ENCODE data around the gene ATAD3B.

The ATAD3B gene

GRCh38 chr1:1432274-1432950, 39.2 kb upstream of the ATAD3B start:
- Histone ChIP-seq H3K27ac (ENCODE audit: low read depth, low read length) (peak overlapping the region; percentile 99), H4K12ac (ENCODE audit: low read depth, low read length) (peak overlapping the region; percentile 65), H3K36me3 (ENCODE audit: control insufficient read depth in 1 of 2, insufficient read depth in 2 of 2, low read length in 2 of 2) (peaks cover under 1 to 1% of the 10 kb centered on the region in 2 experiments), H3K4me3 (ENCODE audit: low read depth, low read length) (no peak overlapping the region), H2BK5ac (ENCODE audit: low read depth, low read length, poor library complexity) (peak overlapping the region; percentile 97), H3K4me2 (ENCODE audit: low read length) (peak overlapping the region; percentile 9), H3K23ac (ENCODE audit: low read length) (no peak overlapping the region), H3K4ac (ENCODE audit: low read depth, low read length) (peak overlapping the region; percentile 83), H2AK5ac (ENCODE audit: low read length) (peak overlapping the region; percentile 87), H3K4me1 (ENCODE audit: control insufficient read depth in 1 of 2, insufficient read depth in 2 of 2, low read length in 2 of 2) (peaks cover 68% of the 10 kb centered on the region in 2 experiments), H4K8ac (ENCODE audit: low read depth, low read length) (peak overlapping the region; percentile 93), H3K14ac (ENCODE audit: low read length) (peak overlapping the region; percentile 93), H2BK12ac (ENCODE audit: low read length) (peak overlapping the region; percentile 80), H3K18ac (ENCODE audit: low read length) (peak overlapping the region; percentile 81), H4K91ac (ENCODE audit: low read depth, low read length) (peak overlapping the region; percentile 99), H2AFZ (ENCODE audit: insufficient read depth, low read length, poor library complexity) (peak overlapping the region; percentile 46), H3K9me3 (ENCODE audit: insufficient read depth, low read depth, low read length) (peaks cover 2% of the 10 kb centered on the region), H3K27me3 (ENCODE audit: insufficient read depth, low read length) (no peaks in the 10 kb centered on the region), H2BK120ac (ENCODE audit: insufficient read depth, low read length, poor library complexity) (peak overlapping the region; percentile 96), H3K79me1 (ENCODE audit: low read length) (peaks cover 62% of the 10 kb centered on the region), H3K9ac (ENCODE audit: low read length) (no peak overlapping the region), H3K79me2 (ENCODE audit: control insufficient read depth, insufficient read depth, low read length, poor library complexity) (peaks cover 35% of the 10 kb centered on the region)
- WGBS (ENCODE audit: extremely low coverage, insufficient coverage, insufficient read length): no CpG with 5 or more reads among the region's 28 CpGs
- DNase-seq: no peak

- Histone ChIP-seq H3K27ac (ENCODE audit: low read depth, low read length) (peak overlapping the region; percentile 99), H3K4me2 (ENCODE audit: low read length) (peak overlapping the region; percentile 38), H3K18ac (ENCODE audit: low read length) (peak overlapping the region; percentile 99), H3K79me1 (ENCODE audit: low read length) (peaks cover 59% of the 10 kb centered on the region), H2BK120ac (ENCODE audit: insufficient read depth, low read length, poor library complexity) (peak overlapping the region; percentile 98), H3K9me3 (ENCODE audit: insufficient read depth, low read depth, low read length) (peaks cover 2% of the 10 kb centered on the region), H3K27me3 (ENCODE audit: insufficient read depth, low read length) (no peaks in the 10 kb centered on the region), H2AK5ac (ENCODE audit: low read length) (peak overlapping the region; percentile 98), H3K4me1 (ENCODE audit: control insufficient read depth in 1 of 2, insufficient read depth in 2 of 2, low read length in 2 of 2) (peaks cover 73 to 76% of the 10 kb centered on the region in 2 experiments), H4K91ac (ENCODE audit: low read depth, low read length) (peak overlapping the region; percentile 99), H3K14ac (ENCODE audit: low read length) (peak overlapping the region; percentile 97), H3K79me2 (ENCODE audit: control insufficient read depth, insufficient read depth, low read length, poor library complexity) (peaks cover 35% of the 10 kb centered on the region), H3K4ac (ENCODE audit: low read depth, low read length) (peak overlapping the region; percentile 83), H3K36me3 (ENCODE audit: control insufficient read depth in 1 of 2, insufficient read depth in 2 of 2, low read length in 2 of 2) (peaks cover 2 to 3% of the 10 kb centered on the region in 2 experiments), H3K4me3 (ENCODE audit: low read depth, low read length) (no peak overlapping the region), H4K12ac (ENCODE audit: low read depth, low read length) (peak overlapping the region; percentile 71), H2AFZ (ENCODE audit: insufficient read depth, low read length, poor library complexity) (peak overlapping the region; percentile 46), H3K23ac (ENCODE audit: low read length) (no peak overlapping the region), H2BK5ac (ENCODE audit: low read depth, low read length, poor library complexity) (peak overlapping the region; percentile 98), H4K8ac (ENCODE audit: low read depth, low read length) (peak overlapping the region; percentile 93), H3K9ac (ENCODE audit: low read length) (peak overlapping the region; percentile 1), H2BK12ac (ENCODE audit: low read length) (peak overlapping the region; percentile 97)
- peak; percentile 96 to 97 for DNase-seq
- WGBS (ENCODE audit: extremely low coverage, insufficient coverage, insufficient read length): no CpG with 5 or more reads among the region's 34 CpGs
Measured at GRCh38 chr1:1432951-1433803, 38.4 kb upstream of the ATAD3B start.

GRCh38 chr1:1433804-1434130, 37.8 kb upstream of the ATAD3B start:
- Histone ChIP-seq H3K27me3 (ENCODE audit: insufficient read depth, low read length) (no peaks in the 10 kb centered on the region), H3K14ac (ENCODE audit: low read length) (peak overlapping the region; percentile 97), H3K36me3 (ENCODE audit: control insufficient read depth in 1 of 2, insufficient read depth in 2 of 2, low read length in 2 of 2) (peaks cover 6% of the 10 kb centered on the region in 2 experiments), H3K79me1 (ENCODE audit: low read length) (peaks cover 58% of the 10 kb centered on the region), H4K91ac (ENCODE audit: low read depth, low read length) (peak overlapping the region; percentile 99), H3K4me1 (ENCODE audit: control insufficient read depth in 1 of 2, insufficient read depth in 2 of 2, low read length in 2 of 2) (peaks cover 73 to 80% of the 10 kb centered on the region in 2 experiments), H3K27ac (ENCODE audit: low read depth, low read length) (peak overlapping the region; percentile 99), H3K79me2 (ENCODE audit: control insufficient read depth, insufficient read depth, low read length, poor library complexity) (peaks cover 35% of the 10 kb centered on the region), H4K12ac (ENCODE audit: low read depth, low read length) (peak overlapping the region; percentile 71), H3K9me3 (ENCODE audit: insufficient read depth, low read depth, low read length) (peaks cover 2% of the 10 kb centered on the region), H3K9ac (ENCODE audit: low read length) (peak overlapping the region; percentile 6), H3K23ac (ENCODE audit: low read length) (no peak overlapping the region), H4K8ac (ENCODE audit: low read depth, low read length) (peak overlapping the region; percentile 42), H3K4me3 (ENCODE audit: low read depth, low read length) (no peak overlapping the region), H3K4ac (ENCODE audit: low read depth, low read length) (peak overlapping the region; percentile 82), H3K4me2 (ENCODE audit: low read length) (peak overlapping the region; percentile 27), H2BK120ac (ENCODE audit: insufficient read depth, low read length, poor library complexity) (peak overlapping the region; percentile 98), H3K18ac (ENCODE audit: low read length) (peak overlapping the region; percentile 99), H2AK5ac (ENCODE audit: low read length) (peak overlapping the region; percentile 98), H2BK5ac (ENCODE audit: low read depth, low read length, poor library complexity) (peak overlapping the region; percentile 98), H2BK12ac (ENCODE audit: low read length) (peak overlapping the region; percentile 97), H2AFZ (ENCODE audit: insufficient read depth, low read length, poor library complexity) (peak overlapping the region; percentile 5)
- peak; percentile 75 to 81 for DNase-seq
- WGBS (ENCODE audit: extremely low coverage, insufficient coverage, insufficient read length): no CpG with 5 or more reads among the region's 12 CpGs

GRCh38 chr1:1434131-1434823, 37.3 kb upstream of the ATAD3B start:
- H3K14ac ChIP-seq (ENCODE audit: low read length): peak overlapping the region; percentile 97
- peak overlapping the region; percentile 98 for H2BK120ac ChIP-seq (ENCODE audit: insufficient read depth, low read length, poor library complexity)
- peaks cover 73 to 80% of the 10 kb centered on the region in 2 experiments for H3K4me1 ChIP-seq (ENCODE audit: control insufficient read depth in 1 of 2, insufficient read depth in 2 of 2, low read length in 2 of 2)
- peak overlapping the region; percentile 6 for H3K9ac ChIP-seq (ENCODE audit: low read length)
- WGBS (ENCODE audit: extremely low coverage, insufficient coverage, insufficient read length): no CpG with 5 or more reads among the region's 32 CpGs
- H3K79me1 ChIP-seq (ENCODE audit: low read length): peaks cover 58% of the 10 kb centered on the region
- peaks cover 2% of the 10 kb centered on the region for H3K9me3 ChIP-seq (ENCODE audit: insufficient read depth, low read depth, low read length)
- H3K27ac ChIP-seq (ENCODE audit: low read depth, low read length): peak overlapping the region; percentile 99
- H3K18ac ChIP-seq (ENCODE audit: low read length): peak overlapping the region; percentile 99
- H3K27me3 ChIP-seq (ENCODE audit: insufficient read depth, low read length): no peaks in the 10 kb centered on the region
- H3K79me2 ChIP-seq (ENCODE audit: control insufficient read depth, insufficient read depth, low read length, poor library complexity): peaks cover 35% of the 10 kb centered on the region
- H3K4me2 ChIP-seq (ENCODE audit: low read length): peak overlapping the region; percentile 27
- peak overlapping the region; percentile 82 for H3K4ac ChIP-seq (ENCODE audit: low read depth, low read length)
- peak overlapping the region; percentile 99 for H4K91ac ChIP-seq (ENCODE audit: low read depth, low read length)
- peak overlapping the region; percentile 42 for H4K8ac ChIP-seq (ENCODE audit: low read depth, low read length)
- peak overlapping the region; percentile 71 for H4K12ac ChIP-seq (ENCODE audit: low read depth, low read length)
- peak overlapping the region; percentile 97 for H2BK12ac ChIP-seq (ENCODE audit: low read length)
- peak overlapping the region; percentile 98 for H2AK5ac ChIP-seq (ENCODE audit: low read length)
- H3K23ac ChIP-seq (ENCODE audit: low read length): no peak overlapping the region
- no peak overlapping the region for H3K4me3 ChIP-seq (ENCODE audit: low read depth, low read length)
- H2BK5ac ChIP-seq (ENCODE audit: low read depth, low read length, poor library complexity): peak overlapping the region; percentile 98
- H3K36me3 ChIP-seq (ENCODE audit: control insufficient read depth in 1 of 2, insufficient read depth in 2 of 2, low read length in 2 of 2): peaks cover 11% of the 10 kb centered on the region in 2 experiments
- peak overlapping the region; percentile 33 for H2AFZ ChIP-seq (ENCODE audit: insufficient read depth, low read length, poor library complexity)
- DNase-seq: no peak

Data from trophoblast cell (in vitro differentiated cells and primary cell).